H1 (cell line): ENCODE measurements around the gene SLC35D3. TPM values are rescaled to one million over a fixed set of nuclear protein-coding genes. Genes with fewer than 3 reads are reported as not detected.

Experiments
- CTCF ChIA-PET: fragments of 300-600 bp; sonication (Branson Sonifier 250); formaldehyde crosslinking; loops from one replicate; lab custom pipeline; 2021; ENCODE audit not compliant: partially characterized antibody; lab: Charles Lee
- POLR2A ChIA-PET: fragments of 300-600 bp; sonication (Branson Sonifier 250); formaldehyde crosslinking; loops from one replicate; lab custom pipeline; 2021; ENCODE audit warnings: inconsistent platforms; ENCODE audit not compliant: partially characterized antibody; lab: Charles Lee
- DNase-seq, 2 experiments: peaks; one replicate each; pipeline versions ENCODE4 v3.0.0 to v3.0.0-alpha.2; 2010 to 2022; ENCODE audit warnings: low spot score in 2 of 2, low read depth in 1 of 2, mixed read lengths in 1 of 2
- FAIRE-seq: peaks from 2 replicates; lab custom pipeline; 2011; peaks lifted over from hg19 to GRCh38; lab: Jason Lieb, UNC
- H2AFZ ChIP-seq: 2 replicates; pipeline ENCODE4 v1.8.1; 2012; ENCODE audit warnings: low read length, inconsistent platforms
- H2AK5ac ChIP-seq: 2 replicates; pipeline ENCODE4 v1.6.1; 2013; ENCODE audit warnings: low read depth, low read length
- H2BK120ac ChIP-seq: replicated peaks from 2 replicates; pipeline ENCODE3; 2013; ENCODE audit warnings: low read depth, low read length, inconsistent platforms
- H2BK12ac ChIP-seq: 2 replicates; pipeline ENCODE4 v1.6.1; 2013; ENCODE audit warnings: low read depth, low read length
- H2BK15ac ChIP-seq: 2 replicates; pipeline ENCODE4 v1.6.1; 2013; ENCODE audit warnings: low read length
- H2BK20ac ChIP-seq: 2 replicates; pipeline ENCODE4 v1.6.1; 2013; ENCODE audit warnings: low read length
- H2BK5ac ChIP-seq: 2 replicates; pipeline ENCODE4 v1.6.1; 2013; ENCODE audit warnings: low read depth, low read length
- H3K14ac ChIP-seq: 2 replicates; pipeline ENCODE4 v1.6.1; 2013; ENCODE audit warnings: inconsistent platforms; ENCODE audit not compliant: insufficient read length
- H3K18ac ChIP-seq: 2 replicates; pipeline ENCODE4 v1.6.1; 2013; ENCODE audit warnings: low read length; ENCODE audit errors: extremely low read depth
- H3K23ac ChIP-seq: 2 replicates; pipeline ENCODE4 v1.6.1; 2013; ENCODE audit warnings: inconsistent platforms; ENCODE audit not compliant: insufficient read length
- H3K23me2 ChIP-seq: 2 replicates; pipeline ENCODE4 v1.6.1; 2013; ENCODE audit warnings: low read depth, low read length
- H3K27ac ChIP-seq: 2 replicates; pipeline ENCODE4 v1.6.1; 2011; ENCODE audit warnings: low read depth, low read length, inconsistent platforms
- H3K27me3 ChIP-seq, 4 experiments: replicated peaks in 1 of 4; 1 replicate in 1 of 4; 2 replicates in 3 of 4; pipeline versions ENCODE4 v1.6.1 to v1.8.1; 2011 to 2013; ENCODE audit warnings: low read length in 3 of 4, mild to moderate bottlenecking in 3 of 4, inconsistent platforms in 2 of 4, mixed read lengths in 2 of 4, moderate library complexity in 1 of 4; ENCODE audit not compliant: control insufficient read depth in 3 of 4, insufficient read depth in 3 of 4; ENCODE audit errors: extremely low read depth in 1 of 4
- H3K36me3 ChIP-seq, 4 experiments: 2 replicates each; pipeline versions ENCODE4 v1.6.1 to v1.8.1; 2011 to 2013; ENCODE audit warnings: mild to moderate bottlenecking in 4 of 4, low read length in 3 of 4, moderate library complexity in 2 of 4, control low read depth in 1 of 4, inconsistent platforms in 1 of 4; ENCODE audit not compliant: insufficient read depth in 4 of 4, control insufficient read depth in 2 of 4
- H3K4ac ChIP-seq: replicated peaks from 2 replicates; pipeline ENCODE3; 2013; ENCODE audit warnings: low read length, low read depth, mixed read lengths, inconsistent platforms; ENCODE audit not compliant: insufficient read length
- H3K4me1 ChIP-seq, 4 experiments: replicated peaks in 1 of 4; 1 replicate in 1 of 4; 2 replicates in 3 of 4; pipeline versions ENCODE4 v1.6.1 to v1.8.1; 2011 to 2013; ENCODE audit warnings: low read length in 3 of 4, inconsistent platforms in 2 of 4, mixed read lengths in 1 of 4; ENCODE audit not compliant: insufficient read depth in 4 of 4, control insufficient read depth in 3 of 4
- H3K4me2 ChIP-seq, 2 experiments: 2 replicates each; pipeline versions ENCODE4 v1.6.1 to v1.8.1; 2011 to 2013; ENCODE audit warnings: low read depth in 2 of 2, low read length in 2 of 2, control low read depth in 1 of 2, inconsistent platforms in 1 of 2, mild to moderate bottlenecking in 1 of 2; ENCODE audit not compliant: insufficient read depth in 1 of 2
- H3K4me3 ChIP-seq, 4 experiments: fragments of 200-600, 300-600 bp in 1 of 4; sonication (generic), shearing (Covaris generic), sonication (Bioruptor Twin) in 1 of 4; 2 replicates each; pipeline versions ENCODE4 v1.5.1 to v1.8.1; 2011 to 2016; ENCODE audit warnings: low read length in 4 of 4, low read depth in 3 of 4, control low read depth in 2 of 4, inconsistent platforms in 2 of 4, mild to moderate bottlenecking in 2 of 4, mixed read lengths in 1 of 4, moderate library complexity in 1 of 4; ENCODE audit not compliant: insufficient read depth in 2 of 4; ENCODE audit errors: extremely low read depth in 1 of 4
- H3K56ac ChIP-seq: replicated peaks from 2 replicates; pipeline ENCODE3; 2013; ENCODE audit warnings: low read depth, mild to moderate bottlenecking, mixed read lengths, low read length, inconsistent platforms; ENCODE audit not compliant: insufficient read length
- H3K79me1 ChIP-seq: 2 replicates; pipeline ENCODE4 v1.6.1; 2013; ENCODE audit warnings: low read depth, low read length, control low read depth
- H3K79me2 ChIP-seq, 2 experiments: 2 replicates each; pipeline versions ENCODE4 v1.6.1 to v1.8.1; 2012 to 2013; ENCODE audit warnings: low read length in 2 of 2, mild to moderate bottlenecking in 2 of 2, inconsistent platforms in 1 of 2; ENCODE audit not compliant: insufficient read depth in 2 of 2, control insufficient read depth in 1 of 2
- H3K9ac ChIP-seq, 4 experiments: replicated peaks in 1 of 4; 1 replicate in 1 of 4; 2 replicates in 3 of 4; pipeline versions ENCODE4 v1.6.1 to v1.8.1; 2011 to 2013; ENCODE audit warnings: low read depth in 3 of 4, low read length in 3 of 4, control low read depth in 2 of 4, mild to moderate bottlenecking in 2 of 4, moderate library complexity in 2 of 4, inconsistent platforms in 1 of 4; ENCODE audit errors: extremely low read depth in 1 of 4
- H3K9me3 ChIP-seq, 2 experiments: 2 replicates each; pipeline versions ENCODE4 v1.6.1 to v1.8.1; 2012 to 2013; ENCODE audit warnings: mild to moderate bottlenecking in 2 of 2, moderate library complexity in 2 of 2, control low read depth in 1 of 2, inconsistent platforms in 1 of 2, low read depth in 1 of 2, low read length in 1 of 2, mixed read lengths in 1 of 2; ENCODE audit not compliant: insufficient read depth in 2 of 2
- H4K20me1 ChIP-seq, 2 experiments: replicated peaks in 1 of 2; 2 replicates each; pipeline versions ENCODE3 to v1.8.1; 2011 to 2013; ENCODE audit warnings: inconsistent platforms in 2 of 2, low read length in 2 of 2, mild to moderate bottlenecking in 1 of 2; ENCODE audit not compliant: insufficient read depth in 2 of 2, control insufficient read depth in 1 of 2
- H4K5ac ChIP-seq: 2 replicates; pipeline ENCODE4 v1.6.1; 2013; ENCODE audit warnings: low read length, low read depth, mixed read lengths, inconsistent platforms; ENCODE audit not compliant: insufficient read length
- H4K8ac ChIP-seq: 2 replicates; pipeline ENCODE4 v1.8.0; 2013; ENCODE audit warnings: mild to moderate bottlenecking, moderate library complexity, low read length, inconsistent platforms; ENCODE audit not compliant: insufficient read depth; ENCODE audit errors: extremely low read depth
- H4K91ac ChIP-seq: replicated peaks from 2 replicates; pipeline ENCODE3; 2013; ENCODE audit warnings: low read length, mixed read lengths, inconsistent platforms; ENCODE audit not compliant: insufficient read length
- BACH1 ChIP-seq: IDR thresholded peaks from 2 replicates; pipeline ENCODE4 v1.6.1; 2012; ENCODE audit warnings: low read length, improper control_type of control experiment
- CBX5 ChIP-seq: fragments of 300-800, 300-1000 bp; sonication (generic); IDR thresholded peaks from 2 replicates; pipeline ENCODE4 v1.7.1; 2016; ENCODE audit warnings: antibody characterized with exemption, low read length, low read depth
- HDAC6 ChIP-seq: IDR thresholded peaks from one replicate; pipeline ENCODE4 v1.7.1; 2012; ENCODE audit warnings: low read depth, mild to moderate bottlenecking, inconsistent platforms, low read length, moderate library complexity
- NANOG ChIP-seq: IDR thresholded peaks from 2 replicates; pipeline ENCODE4 v1.6.1; 2011; ENCODE audit warnings: low read length, low read depth, mild to moderate bottlenecking, inconsistent platforms; ENCODE audit not compliant: insufficient read depth, poor library complexity, severe bottlenecking
- SIN3A ChIP-seq, 2 experiments: IDR thresholded peaks in 1 of 2; conservative IDR thresholded peaks in 1 of 2; 2 replicates each; pipeline ENCODE4 v1.6.1; 2011 to 2012; ENCODE audit warnings: low read length in 2 of 2, improper control_type of control experiment in 1 of 2, low read depth in 1 of 2, mild to moderate bottlenecking in 1 of 2
- YY1 ChIP-seq: IDR thresholded peaks from 2 replicates; pipeline ENCODE4 v1.6.1; 2011; ENCODE audit warnings: low read depth, mild to moderate bottlenecking, low read length
- ZNF274 ChIP-seq: IDR thresholded peaks from 2 replicates; pipeline ENCODE4 v1.7.0; 2012; ENCODE audit warnings: low read length, borderline replicate concordance; ENCODE audit errors: extremely low read depth
- WGBS, 2 experiments: shearing (Covaris generic) in 1 of 2; methylation state at CpG; one replicate each; pipeline versions ENCODE4 v1.1.6 to v1.1.7; 2013 to 2015; ENCODE audit warnings: low lambda C conversion rate in 2 of 2, mixed read lengths in 2 of 2, inconsistent platforms in 1 of 2, low coverage in 1 of 2, missing lambda C conversion rate in 1 of 2; ENCODE audit not compliant: insufficient replicate concordance in 2 of 2, insufficient coverage in 1 of 2, insufficient read length in 1 of 2; ENCODE audit errors: extremely low coverage in 1 of 2, missing lambda C conversion rate in 1 of 2; 5-methylcytosine and 5-hydroxymethylcytosine counted together
- polyA plus RNA-seq, 7 experiments: library from polyadenylated mRNA; depleted of rRNA in 3 of 7; stranded (reverse) in 5 of 7; unstranded in 2 of 7; fragments of >200 nt in 5 of 7; fragments of 200-250 nt in 2 of 7; gene quantifications; 1 replicate in 5 of 7; 2 replicates in 1 of 7; 4 replicates in 1 of 7; pipeline versions ENCODE4 v1.2.1 to v1.2.3, GENCODE V29; 2011 to 2013; ENCODE audit warnings: missing spikeins in 2 of 7, mixed read lengths in 2 of 7
- total RNA-seq: library from RNA; stranded (reverse); fragmentation: NEBNext Ultra II Directional; extraction: Animal tissue kit (Norgen Biotek cat#: 25700); gene quantifications from 2 replicates; pipeline ENCODE4 v1.2.1, GENCODE V29; 2021

The SLC35D3 gene
- total and polyA plus RNA-seq, 2 of the 8 experiments (the other 6 are each of a cell fraction or from before 2014, with no cell fraction given), result 0.27 to 0.39 TPM

- Histone ChIP-seq H2BK20ac (0 out of 2 replicates have a peak overlapping the region, but pooled peaks have one; percentile 7), H2BK12ac (peak overlapping the region; percentile 82; the same call in 1 of the 2 replicates), H4K91ac (no peak overlapping the region), H2BK5ac (no peak overlapping the region), H3K9ac (no peak overlapping the region), H3K79me1 (no peaks in the 10 kb centered on the region), H3K56ac (no peak overlapping the region), H3K79me2 (no peaks in the 10 kb centered on the region), H3K9me3 (no peaks in the 10 kb centered on the region), H3K18ac (no peak overlapping the region), H3K23ac (no peak overlapping the region), H2BK15ac (no peak overlapping the region; the same call in 1 of the 2 replicates), H3K27ac (no peak overlapping the region), H4K20me1 (no peaks in the 10 kb centered on the region), H4K5ac (peak overlapping the region; percentile 29), H3K14ac (no peak overlapping the region), H4K8ac (no peak overlapping the region), H2BK120ac (no peak overlapping the region), H3K4me3 (no peak overlapping the region), H3K4ac (no peak overlapping the region), H2AK5ac (no peak overlapping the region), H3K23me2 (no peaks in the 10 kb centered on the region), H3K36me3 (no peaks in the 10 kb centered on the region), H3K4me2 (no peak overlapping the region)
- DNase-seq, result no peak
- ChIA-PET CTCF (interaction anchor here (0.9 to 1.7 kb wide), 6 partner anchors 19 to 320 kb away, joined by 3 to 7 read pairs (median 4); no protein-coding TSS in a partner anchor), POLR2A (interaction anchor here (1.1 to 1.7 kb wide), 2 partner anchors 25 to 26 kb away, joined by 3 to 5 read pairs; no protein-coding TSS in a partner anchor)
- no peak for FAIRE-seq
- 89% methylated on average over 2 of the region's 2 CpGs; no CpG with 5 or more reads in 1 of the 2 experiments for WGBS, 2 experiments
- TF ChIP-seq ZNF274 (no peak), HDAC6 (no peak), CBX5 (no peak), SIN3A (conservative IDR thresholded peaks at IDR 0.05 in 1 of 2, IDR thresholded peaks at IDR 0.05 in 1 of 2; ENCODE audit: low read depth in 1 of 2, low read length in 2 of 2) (no peak), YY1 (no peak), BACH1 (no peak), NANOG (no peak)
- TF ChIP-seq, all 59 proteins: peak for 0
- Histone ChIP-seq H3K4me1 (peaks cover 0 to 5% (median 3%) of the 10 kb centered on the region in 4 experiments; a peak in 4 of 7 replicates), H2AFZ (peak overlapping the region; percentile 43; the same call in 1 of the 2 replicates), H3K27me3 (no peaks in the 10 kb centered on the region)
Observed at GRCh38 chr6:136964398-136964797, 42.3 kb downstream of the SLC35D3 start.
